A549 (cell line): ENCODE measurements around the gene GRM5.

ENCODE experiments used
- CEBPB ChIP-seq, 2 experiments: fragments of >200 bp in 1 of 2; sonication (Bioruptor Twin) in 1 of 2; formaldehyde crosslinking in 1 of 2; IDR thresholded peaks; 2 replicates each; pipeline ENCODE4 v1.6.1; 2012 to 2016
- CHD2 ChIP-seq: fragments of 150-350 bp; IDR thresholded peaks from 2 replicates; pipeline ENCODE4 v1.6.1; 2014; ENCODE audit warnings: low read length; ENCODE audit not compliant: partially characterized antibody
- CTCF ChIP-seq: fragments of >200 bp; sonication (Bioruptor Twin); formaldehyde crosslinking; IDR thresholded peaks from 3 replicates; pipeline ENCODE4 v1.5.1; 2016
- EHF ChIP-seq: fragments of 250-450 bp; sonication (Bioruptor Pico); IDR thresholded peaks from 2 replicates; pipeline ENCODE4 v1.5.0; 2020; ENCODE audit warnings: mild to moderate bottlenecking
- EP300 ChIP-seq, 2 experiments: fragments of >200 bp; sonication (Bioruptor Twin); formaldehyde crosslinking; IDR thresholded peaks; 2 replicates in 1 of 2; 3 replicates in 1 of 2; pipeline ENCODE4 v1.6.1; 2016 to 2017
- FOXS1 ChIP-seq: fragments of 250-450 bp; sonication (Bioruptor Pico); IDR thresholded peaks from 2 replicates; pipeline ENCODE4 v1.5.0; 2020; ENCODE audit warnings: mild to moderate bottlenecking, moderate library complexity
- MAZ ChIP-seq: fragments of 150-350 bp; IDR thresholded peaks from 2 replicates; pipeline ENCODE4 v1.6.1; 2014; ENCODE audit warnings: antibody characterized with exemption, low read depth, low read length, borderline replicate concordance
- NFE2L2 ChIP-seq: fragments of 150-350 bp; conservative IDR thresholded peaks from 2 replicates; pipeline ENCODE4 v1.6.1; 2014; ENCODE audit warnings: low read length
- NR3C1 ChIP-seq: fragments of >200 bp; sonication (Bioruptor Twin); formaldehyde crosslinking; IDR thresholded peaks from 3 replicates; pipeline ENCODE4 v1.6.1; 2017
- POLR2AphosphoS2 ChIP-seq: conservative IDR thresholded peaks from 2 replicates; pipeline ENCODE4 v1.6.1; 2012; ENCODE audit warnings: low read length, improper control_type of control experiment, inconsistent platforms
- RAD21 ChIP-seq, 2 experiments: fragments of >200 bp in 1 of 2; sonication (Bioruptor Twin) in 1 of 2; formaldehyde crosslinking in 1 of 2; IDR thresholded peaks in 1 of 2; conservative IDR thresholded peaks in 1 of 2; 2 replicates in 1 of 2; 3 replicates in 1 of 2; pipeline ENCODE4 v1.6.1; 2012 to 2018; ENCODE audit warnings: inconsistent platforms in 1 of 2
- REST ChIP-seq: fragments of 200-600 bp; sonication (generic); IDR thresholded peaks from 2 replicates; pipeline ENCODE4 v1.6.1; 2016; ENCODE audit warnings: antibody characterized with exemption, mild to moderate bottlenecking, moderate library complexity
- SMC3 ChIP-seq: fragments of >200 bp; sonication (Bioruptor Twin); formaldehyde crosslinking; IDR thresholded peaks from 3 replicates; pipeline ENCODE4 v1.6.1; 2018; ENCODE audit warnings: inconsistent platforms
- TF ChIP-seq, protein P1 (sequence below): IDR thresholded peaks from 2 replicates; pipeline ENCODE4 v1.6.1; 2012; ENCODE audit warnings: low read depth, borderline replicate concordance

DNA sequence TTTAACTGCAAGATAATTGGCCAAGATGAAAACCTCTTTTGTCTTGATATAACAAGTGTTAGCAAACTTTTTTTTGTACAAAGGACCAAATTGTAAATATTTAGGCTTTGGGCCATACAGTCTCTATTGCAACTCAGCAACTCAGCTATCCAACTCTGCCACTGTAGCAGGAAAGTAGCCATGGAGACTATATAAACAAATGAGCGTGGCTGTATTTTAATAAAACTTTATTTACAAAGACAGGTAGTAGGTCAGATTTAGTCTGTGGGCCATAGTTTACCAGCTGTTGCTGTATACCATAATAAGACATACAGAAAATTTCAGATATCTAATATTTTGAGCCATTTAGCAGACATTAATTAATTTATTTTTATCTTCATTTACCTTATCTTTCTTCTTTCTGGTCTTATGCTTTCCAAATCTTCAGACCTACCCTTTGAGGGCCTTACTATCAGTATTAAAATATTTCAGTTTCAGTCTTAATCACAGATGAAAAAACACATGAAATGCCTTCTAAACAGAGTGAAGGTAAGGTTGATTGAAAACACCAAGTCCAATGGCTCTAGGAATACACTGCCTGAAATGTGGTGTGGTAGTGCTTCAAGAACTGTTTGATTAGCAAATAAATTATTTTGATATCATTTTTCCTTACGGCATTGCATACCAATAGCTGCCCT is 471.4 kb downstream of the GRM5 start:
- TF ChIP-seq EP300 (IDR thresholded peaks at IDR 0.05) (no peak), CTCF (no peak), RAD21 (conservative IDR thresholded peaks at IDR 0.05 in 1 of 2, IDR thresholded peaks at IDR 0.05 in 1 of 2) (no peak), CHD2 (no peak), MAZ (no peak), REST (no peak), CEBPB (IDR thresholded peaks at IDR 0.05) (no peak), NR3C1 (no peak), FOXS1 (no peak), EHF (CRISPR knock-in tag) (no peak), SMC3 (no peak), POLR2AphosphoS2 (no peak), NFE2L2 (no peak)
- TF ChIP-seq, protein P1, sequence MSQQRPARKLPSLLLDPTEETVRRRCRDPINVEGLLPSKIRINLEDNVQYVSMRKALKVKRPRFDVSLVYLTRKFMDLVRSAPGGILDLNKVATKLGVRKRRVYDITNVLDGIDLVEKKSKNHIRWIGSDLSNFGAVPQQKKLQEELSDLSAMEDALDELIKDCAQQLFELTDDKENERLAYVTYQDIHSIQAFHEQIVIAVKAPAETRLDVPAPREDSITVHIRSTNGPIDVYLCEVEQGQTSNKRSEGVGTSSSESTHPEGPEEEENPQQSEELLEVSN = no peak
